HT-29 (cell line): ENCODE results near the gene DUXB. TPM values are rescaled to one million over a fixed set of nuclear protein-coding genes. Genes with fewer than 3 reads are reported as not detected.

Experiments used
- DNase-seq: peaks from one replicate; pipeline ENCODE4 v3.0.0-alpha.2; 2015; ENCODE audit warnings: low spot score
- total RNA-seq: library from RNA; depleted of rRNA; stranded (reverse); fragments of >200 nt; shearing (Covaris generic); gene quantifications from 2 replicates; pipeline ENCODE4 v1.2.3, GENCODE V29; 2014; rRNA removed

Gene DUXB
- total RNA-seq = not detected in 2 replicates

GRCh38 chr16:75701361-75701760 is at the start of gene DUXB:
DUXB (minus strand) TSS chr16:75701461; CDS start chr16:75701418, 43 bp downstream.
- no peak for DNase-seq

DNA sequence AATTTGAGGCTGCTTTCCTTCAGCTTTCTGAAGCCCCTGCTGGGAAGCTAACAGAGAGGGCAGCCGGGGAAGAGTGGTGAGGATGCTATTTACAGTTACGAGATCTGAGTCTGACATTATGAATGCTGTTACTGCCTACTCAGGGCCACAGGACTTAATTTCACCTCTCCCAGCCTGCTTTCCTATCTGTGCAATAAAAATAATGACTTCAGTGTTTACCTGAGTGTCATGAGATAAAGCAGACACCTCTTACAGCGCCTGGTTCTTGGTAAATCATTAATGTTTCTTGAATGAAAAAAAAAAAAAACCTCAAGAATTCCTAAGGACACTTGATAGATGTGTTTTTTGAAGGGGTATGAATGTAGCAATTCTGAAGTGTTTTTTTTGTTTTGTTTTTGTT is 49.3 kb upstream of the DUXB start:
- peak; percentile 10 for DNase-seq

DNA sequence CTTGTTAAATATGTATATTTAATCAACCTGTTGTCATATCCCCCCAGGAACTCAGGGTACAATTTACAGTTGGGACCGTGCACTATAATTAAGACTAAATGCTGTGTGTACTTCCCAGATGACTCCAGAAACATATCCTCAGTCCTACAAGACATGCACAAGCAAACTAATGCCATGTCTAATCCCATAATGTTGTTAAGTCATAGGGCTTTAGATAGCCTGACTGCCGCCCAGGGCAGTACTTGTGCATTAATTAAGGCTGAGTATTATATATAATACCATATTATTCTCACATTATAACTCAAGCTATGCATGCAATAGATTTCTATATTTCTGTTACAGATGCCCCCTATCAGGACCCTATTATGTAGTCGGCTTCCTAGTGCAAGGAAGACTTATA is 45.1 kb upstream of the DUXB start:
- DNase-seq = no peak

GRCh38 chr16:75745823-75746222 is 44.6 kb upstream of the DUXB start:
- DNase-seq = no peak

DNA sequence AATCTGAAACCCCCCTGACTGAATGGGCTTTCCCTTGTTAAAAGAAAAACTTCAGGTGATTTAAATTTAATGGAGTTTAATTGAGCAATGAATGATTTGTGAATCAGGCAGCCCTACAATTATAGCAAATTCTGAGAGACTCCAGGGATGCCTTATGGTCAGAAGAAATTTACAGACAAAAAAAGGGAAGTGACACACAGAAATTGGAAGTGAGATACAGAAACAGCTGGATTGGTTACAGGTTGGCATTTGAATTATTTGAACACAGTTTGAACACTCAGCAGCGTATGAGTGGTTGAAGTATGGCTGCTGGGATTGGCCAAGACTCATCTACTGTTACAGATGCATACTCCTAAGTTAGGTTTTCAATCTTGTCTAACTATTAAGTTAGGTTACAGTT is 44.0 kb upstream of the DUXB start:
- no peak for DNase-seq

- DNase-seq = no peak
Measured at GRCh38 chr16:75742424-75743047, 41.3 kb upstream of the DUXB start.

DNA sequence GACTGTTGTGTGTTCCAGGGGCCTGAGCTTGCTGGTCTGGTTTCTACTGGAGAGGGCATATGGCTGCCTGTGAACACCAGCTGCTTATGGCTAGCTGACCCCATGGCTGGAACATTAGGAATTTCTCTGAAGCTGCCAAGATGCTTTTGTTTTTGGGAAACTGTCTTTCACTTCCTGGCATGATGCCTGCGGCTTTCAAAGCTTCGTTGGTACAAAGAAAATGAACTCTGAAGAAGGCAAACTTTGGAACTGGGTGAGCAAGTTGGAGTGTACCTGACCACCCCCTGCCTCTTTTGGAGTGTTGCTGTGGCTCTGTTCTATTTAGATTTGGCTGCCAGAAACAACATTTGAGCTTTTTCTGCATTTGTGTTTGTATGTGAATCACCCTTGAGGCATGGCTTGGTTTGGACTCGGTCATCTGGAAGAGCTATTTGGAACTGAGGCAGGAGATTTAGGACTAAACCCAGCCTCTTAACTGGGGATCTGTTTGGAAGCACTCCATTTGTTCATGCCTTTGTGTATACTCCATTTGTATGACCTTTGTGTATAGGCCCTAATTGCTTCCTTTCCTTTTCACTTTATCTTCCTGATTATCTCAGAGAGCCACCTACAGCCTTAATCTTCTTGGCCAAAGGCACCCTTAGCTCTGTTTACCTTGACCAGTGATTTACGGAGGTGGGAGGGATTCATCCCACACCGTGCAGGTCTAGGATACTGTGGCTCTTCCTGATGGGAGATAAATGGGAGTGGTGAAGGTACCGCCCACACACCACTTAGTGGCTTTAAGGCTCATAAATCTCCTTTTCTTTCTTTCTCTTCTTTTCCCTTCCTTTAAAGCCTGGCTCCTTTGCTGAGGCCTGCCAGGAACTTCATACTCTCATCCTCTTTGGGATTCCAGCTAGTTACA is 32.3 kb upstream of the DUXB start:
- peak; percentile 14 for DNase-seq

- DNase-seq = no peak
Measured at GRCh38 chr16:75732871-75733270, 31.6 kb upstream of the DUXB start.

GRCh38 chr16:75727221-75727620 is 26.0 kb upstream of the DUXB start:
- DNase-seq = peak; percentile 23

DNA sequence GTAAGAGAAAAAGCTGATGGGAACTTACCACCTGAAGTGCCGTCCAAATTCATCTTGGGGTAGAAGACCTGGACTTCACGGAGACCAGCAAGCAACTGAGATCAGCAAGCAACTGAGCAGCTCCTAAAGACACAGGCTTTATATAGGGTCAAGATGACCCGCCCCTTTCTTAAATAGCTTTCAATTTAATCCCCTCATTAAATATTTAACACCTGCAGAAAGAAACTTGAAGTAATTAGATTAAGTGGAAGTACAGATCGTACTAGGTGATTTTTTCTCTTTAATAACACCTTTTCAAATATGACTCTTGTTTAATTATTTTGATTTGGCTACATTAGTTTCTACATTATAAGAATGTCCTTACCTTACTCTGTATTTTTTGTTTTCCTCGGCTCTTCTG is 25.1 kb upstream of the DUXB start, which contains the start of gene CPHXL:
CPHXL (minus strand) TSS at position 101 of the 400 bp plus-strand sequence; CDS start at position 53, 48 bp downstream.
- DNase-seq = no peak

DNA sequence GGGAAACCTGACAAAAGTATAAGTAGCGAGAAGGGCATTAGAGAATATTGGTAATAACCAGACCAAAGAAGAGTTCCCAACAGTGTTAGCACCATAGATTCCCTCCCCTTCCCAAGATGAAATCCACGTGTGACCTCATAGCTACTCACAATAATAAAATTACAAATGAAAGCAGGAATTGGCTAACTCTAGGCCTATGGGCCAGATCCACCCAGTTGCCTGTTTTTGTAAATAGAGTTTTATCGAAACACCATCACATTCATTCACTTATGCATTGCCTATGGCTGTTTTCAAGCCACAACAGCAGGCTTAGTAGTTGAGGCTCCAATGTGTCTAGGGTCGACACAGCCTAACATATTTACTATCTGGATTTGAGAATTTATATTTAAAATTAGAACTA is 17.2 kb upstream of the DUXB start:
- no peak for DNase-seq

DNA sequence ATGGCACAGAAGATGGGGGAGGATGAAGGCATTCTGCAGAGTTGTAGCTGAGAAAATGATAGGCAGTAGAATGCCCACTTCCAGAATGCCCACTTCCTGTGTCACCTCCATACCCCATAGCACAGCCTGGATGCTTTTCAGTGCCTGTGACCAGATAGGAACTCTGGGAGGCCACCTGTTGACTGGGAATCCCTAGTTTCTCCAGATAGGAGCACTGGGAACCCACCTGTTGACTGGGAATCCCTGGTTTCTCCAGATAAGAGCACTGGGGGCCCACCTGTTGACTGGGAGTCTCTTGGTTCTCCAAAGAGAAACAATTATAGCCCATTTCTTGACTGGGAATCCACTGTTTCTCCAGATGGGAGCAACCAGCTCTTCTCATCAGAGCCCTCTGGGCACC is 13.4 kb upstream of the DUXB start:
- no peak for DNase-seq

- DNase-seq = no peak
Measured at GRCh38 chr16:75710344-75710743, 9.1 kb upstream of the DUXB start.

GRCh38 chr16:75703306-75703705 is 2.0 kb upstream of the DUXB start:
- no peak for DNase-seq

DNA sequence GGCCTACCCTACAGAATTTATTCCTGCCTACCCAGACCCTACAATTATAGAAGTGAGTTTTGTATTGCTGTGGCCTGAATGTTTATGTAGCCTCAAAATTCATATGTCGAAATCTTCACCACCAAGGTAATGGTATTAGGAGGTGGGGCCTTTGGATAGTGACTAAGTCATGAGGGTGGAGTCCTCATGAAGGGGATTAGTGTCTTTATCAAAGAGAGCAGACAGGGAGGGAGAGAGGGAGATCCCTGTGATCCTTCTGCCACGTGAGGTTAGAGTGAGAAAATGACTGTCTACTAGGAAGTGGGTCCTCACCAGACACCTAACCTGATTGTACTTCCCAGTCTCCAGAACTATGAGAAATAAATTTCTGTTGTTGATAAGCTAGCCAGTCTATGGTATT is 981 bp upstream of the DUXB start:
- no peak for DNase-seq

DNA sequence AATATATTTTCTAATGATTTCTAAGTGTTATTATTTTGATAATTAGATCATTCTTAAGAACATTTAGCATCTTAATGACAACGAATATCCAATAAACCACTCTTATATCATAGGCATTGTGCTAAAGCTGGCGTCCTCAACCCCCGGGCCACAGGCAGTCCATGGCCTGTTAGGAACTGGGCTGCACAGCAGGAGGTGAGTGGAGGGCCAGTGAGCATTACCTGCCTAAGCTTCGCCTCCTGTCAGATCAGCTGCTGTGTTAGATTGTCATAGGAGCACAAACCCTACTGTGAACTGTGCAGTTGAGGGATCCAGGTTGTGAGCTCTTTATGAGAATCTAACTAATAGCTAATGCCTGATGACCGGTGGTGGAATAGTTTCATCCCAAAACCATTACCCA is 3.7 kb downstream of the DUXB start:
- DNase-seq = no peak

- peak; percentile 21 for DNase-seq
Measured at GRCh38 chr16:75695708-75696107, 5.6 kb downstream of the DUXB start.

GRCh38 chr16:75687361-75687760 is 13.9 kb downstream of the DUXB start:
- no peak for DNase-seq

GRCh38 chr16:75682308-75682707 is 19.0 kb downstream of the DUXB start:
- no peak for DNase-seq

DNA sequence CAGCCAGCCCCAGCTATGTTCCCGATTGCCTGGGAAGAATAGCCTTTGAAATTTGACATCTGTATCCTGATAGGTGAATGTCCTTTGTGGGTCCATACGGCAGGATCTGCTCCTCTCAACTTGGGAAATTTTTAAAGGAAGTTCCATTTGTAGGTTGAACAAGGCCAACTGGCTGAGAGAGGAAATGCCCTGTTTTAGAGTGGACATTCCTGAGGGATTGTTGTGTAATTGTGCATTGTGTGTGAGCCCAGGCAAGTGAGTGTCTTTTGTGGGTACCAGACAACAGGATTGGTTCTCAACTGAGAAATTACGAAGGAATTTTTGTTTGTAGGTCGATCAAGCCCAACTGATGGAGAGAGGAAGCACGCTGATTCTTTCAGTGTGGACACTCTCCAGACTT is 21.9 kb downstream of the DUXB start:
- DNase-seq = no peak

DNA sequence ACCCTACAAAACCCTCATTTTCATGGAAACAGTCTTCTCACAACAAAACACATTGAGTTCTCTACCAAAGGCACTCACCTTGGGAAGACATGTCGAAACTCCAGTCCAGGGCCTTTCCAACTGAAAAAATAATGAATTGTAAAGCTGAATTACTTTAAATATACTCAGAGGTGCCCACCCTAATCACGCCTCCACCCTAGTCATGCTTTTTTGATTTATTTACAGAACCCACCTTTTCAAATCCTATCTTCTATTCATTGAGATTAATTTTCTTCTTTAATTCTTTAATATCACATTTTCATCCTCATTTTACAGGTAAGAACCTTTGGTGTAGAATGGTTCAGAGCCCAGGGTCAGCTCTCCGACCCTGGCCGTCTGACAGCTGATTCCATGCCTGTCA is 24.4 kb downstream of the DUXB start, which contains the start of gene CPHXL2:
CPHXL2 (minus strand) TSS at position 101 of the 400 bp plus-strand sequence; CDS start at position 91, 10 bp downstream.
- DNase-seq = no peak

GRCh38 chr16:75667503-75667902 is 33.8 kb downstream of the DUXB start:
- DNase-seq = no peak
